Fibroblast of pulmonary artery (primary cell): ENCODE data around the gene SPTBN1.

Experiments
- DNase-seq: peaks from one replicate; pipeline ENCODE4 v3.0.0-alpha.2; 2010; ENCODE audit warnings: low read depth
- H3K4me3 ChIP-seq: replicated peaks from 2 replicates; pipeline ENCODE4 v1.5.1; 2011; ENCODE audit warnings: low read depth, mild to moderate bottlenecking, control low read depth, low read length, moderate library complexity
- CTCF ChIP-seq: IDR thresholded peaks from 2 replicates; pipeline ENCODE4 v1.5.1; 2011; ENCODE audit warnings: mild to moderate bottlenecking, control low read depth, low read length, inconsistent platforms; ENCODE audit errors: missing control alignments

Gene SPTBN1

DNA sequence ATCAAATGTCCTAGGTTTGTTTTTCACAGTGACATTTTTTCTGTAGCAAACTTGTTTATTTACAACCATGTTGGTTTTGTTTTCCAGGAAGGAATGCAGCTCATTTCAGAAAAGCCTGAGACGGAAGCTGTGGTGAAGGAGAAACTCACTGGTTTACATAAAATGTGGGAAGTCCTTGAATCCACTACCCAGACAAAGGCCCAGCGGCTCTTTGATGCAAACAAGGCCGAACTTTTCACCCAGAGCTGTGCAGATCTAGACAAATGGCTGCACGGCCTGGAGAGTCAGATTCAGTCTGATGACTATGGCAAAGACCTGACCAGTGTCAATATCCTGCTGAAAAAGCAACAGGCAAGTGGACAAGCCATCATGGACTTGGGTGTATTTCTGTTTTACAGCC lies 188.1 kb downstream of the SPTBN1 start:
- no peak for DNase-seq
- TF ChIP-seq CTCF, result no peak
- H3K4me3 ChIP-seq, result no peak overlapping the region

- DNase-seq, result no peak
- no peak for TF ChIP-seq CTCF
- H3K4me3 ChIP-seq, result no peak overlapping the region
These were observed 190.2 kb downstream of the SPTBN1 start for GRCh38 chr2:54646170-54646927.

GRCh38 chr2:54648256-54648655 lies 192.1 kb downstream of the SPTBN1 start:
- no peak for TF ChIP-seq CTCF
- DNase-seq, result no peak
- no peak overlapping the region for H3K4me3 ChIP-seq

DNA sequence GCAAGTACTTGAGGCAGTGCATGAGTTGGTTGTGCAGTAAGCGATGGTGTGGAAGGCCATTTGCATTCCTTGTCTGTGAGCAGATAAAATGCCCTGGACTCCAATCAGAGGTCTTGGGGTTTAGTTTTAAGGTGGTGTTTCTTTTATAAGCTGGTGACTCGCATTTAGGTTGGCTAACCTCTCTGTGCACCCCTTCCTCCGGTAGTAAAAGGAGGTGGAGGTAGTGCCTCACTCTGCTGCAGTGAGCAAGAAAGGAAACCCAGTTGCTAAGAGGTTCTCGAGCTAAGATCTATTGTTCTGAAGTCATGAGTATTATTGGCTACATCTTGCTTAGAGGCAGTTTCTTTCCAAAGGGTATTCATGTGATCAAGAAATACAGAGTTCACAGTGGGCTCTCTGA lies 193.1 kb downstream of the SPTBN1 start:
- DNase-seq, result no peak
- TF ChIP-seq CTCF, result no peak
- H3K4me3 ChIP-seq, result no peak overlapping the region

DNA sequence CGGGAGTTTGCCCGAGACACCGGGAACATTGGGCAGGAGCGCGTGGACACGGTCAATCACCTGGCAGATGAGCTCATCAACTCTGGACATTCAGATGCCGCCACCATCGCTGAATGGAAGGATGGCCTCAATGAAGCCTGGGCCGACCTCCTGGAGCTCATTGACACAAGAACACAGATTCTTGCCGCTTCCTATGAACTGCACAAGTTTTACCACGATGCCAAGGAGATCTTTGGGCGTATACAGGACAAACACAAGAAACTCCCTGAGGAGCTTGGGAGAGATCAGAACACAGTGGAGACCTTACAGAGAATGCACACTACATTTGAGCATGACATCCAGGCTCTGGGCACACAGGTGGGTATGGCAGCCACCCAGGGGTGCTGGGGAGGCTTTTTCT lies 193.5 kb downstream of the SPTBN1 start:
- no peak for DNase-seq
- TF ChIP-seq CTCF, result no peak
- H3K4me3 ChIP-seq, result no peak overlapping the region

- H3K4me3 ChIP-seq, result no peak overlapping the region
- no peak for DNase-seq
- TF ChIP-seq CTCF, result no peak
These were observed 194.5 kb downstream of the SPTBN1 start for GRCh38 chr2:54650612-54651011.

DNA sequence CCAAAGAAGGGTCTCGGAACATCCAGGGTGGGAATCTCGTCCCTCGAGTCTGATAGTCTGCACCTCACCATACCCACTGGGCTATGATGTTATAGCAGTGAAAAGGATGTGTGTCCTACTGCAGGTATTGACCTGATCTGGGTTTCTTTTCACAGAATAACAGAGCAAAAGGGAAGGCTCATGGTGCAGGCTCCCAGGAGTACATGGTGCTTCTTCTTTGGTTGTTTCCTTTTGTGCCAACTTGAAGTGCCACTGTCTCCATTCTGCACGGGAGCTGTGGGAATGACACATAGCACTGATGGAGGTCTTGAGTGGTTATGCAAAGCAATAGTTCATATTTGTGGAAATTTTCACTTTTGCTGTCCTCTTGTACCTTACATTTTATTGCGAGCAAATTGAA lies 195.2 kb downstream of the SPTBN1 start:
- H3K4me3 ChIP-seq, result no peak overlapping the region
- no peak for TF ChIP-seq CTCF

More for the DNA sequence above, 195.2 kb downstream of the SPTBN1 start:
- no peak for DNase-seq
